HL-60 (cell line): ENCODE results near the gene VCX.

Source experiments
- DNase-seq, 2 experiments: peaks; one replicate each; pipeline ENCODE4 v3.0.0-alpha.2; 2010 to 2020; ENCODE audit warnings: low read depth in 1 of 2, low spot score in 1 of 2
- H3K27ac ChIP-seq: fragments of 250-450 bp; sonication (Bioruptor Pico); replicated peaks from 2 replicates; pipeline ENCODE4 v1.5.1; 2020; ENCODE audit warnings: mild to moderate bottlenecking, moderate library complexity
- H3K27me3 ChIP-seq: fragments of 250-450 bp; sonication (Bioruptor Pico); 2 replicates; pipeline ENCODE4 v1.5.1; 2021; ENCODE audit warnings: mild to moderate bottlenecking, moderate library complexity; ENCODE audit not compliant: insufficient read depth, poor library complexity, severe bottlenecking
- H3K4me3 ChIP-seq: replicated peaks from 2 replicates; pipeline ENCODE4 v1.5.1; 2011; ENCODE audit warnings: mild to moderate bottlenecking, control low read depth, low read length; ENCODE audit not compliant: insufficient read depth
- CTCF ChIP-seq: IDR thresholded peaks from one replicate; pipeline ENCODE4 v1.5.1; 2011; ENCODE audit warnings: low read length, control low read depth, inconsistent platforms; ENCODE audit not compliant: insufficient read depth
- GABPA ChIP-seq: IDR thresholded peaks from 2 replicates; pipeline ENCODE4 v1.6.1; 2012; ENCODE audit warnings: low read depth
- POLR2AphosphoS5 ChIP-seq: IDR thresholded peaks from 2 replicates; pipeline ENCODE4 v1.6.1; 2012; ENCODE audit warnings: low read depth
- REST ChIP-seq: IDR thresholded peaks from 2 replicates; pipeline ENCODE4 v1.6.1; 2012; ENCODE audit warnings: low read depth; ENCODE audit not compliant: insufficient replicate concordance
- SPI1 ChIP-seq: IDR thresholded peaks from 2 replicates; pipeline ENCODE4 v1.6.1; 2012; ENCODE audit warnings: low read depth, mild to moderate bottlenecking, borderline replicate concordance

Gene VCX

GRCh38 chrX:7876957-7877356 is 34.0 kb downstream of the VCX start:
- Histone ChIP-seq H3K4me3 (no peak overlapping the region), H3K27me3 (no peaks in the 10 kb centered on the region), H3K27ac (no peak overlapping the region)
- TF ChIP-seq POLR2AphosphoS5 (no peak), GABPA (no peak), CTCF (no peak), SPI1 (no peak), REST (no peak)
- no peak for DNase-seq

- TF ChIP-seq SPI1 = no peak
- no peak overlapping the region for H3K27ac ChIP-seq
- no peaks in the 10 kb centered on the region for H3K27me3 ChIP-seq
- H3K4me3 ChIP-seq = no peak overlapping the region
- DNase-seq = no peak
Observed at GRCh38 chrX:7889135-7889534, 46.2 kb downstream of the VCX start.

GRCh38 chrX:7889680-7890079 is 46.7 kb downstream of the VCX start:
- Histone ChIP-seq H3K27ac (no peak overlapping the region), H3K27me3 (no peaks in the 10 kb centered on the region), H3K4me3 (no peak overlapping the region)
- no peak for TF ChIP-seq POLR2AphosphoS5
- TF ChIP-seq CTCF = no peak
- no peak for TF ChIP-seq SPI1
- no peak for TF ChIP-seq GABPA
- no peak for TF ChIP-seq REST
- DNase-seq = no peak

GRCh38 chrX:7891928-7892327 is 49.0 kb downstream of the VCX start:
- no peak overlapping the region for H3K27ac ChIP-seq
- TF ChIP-seq POLR2AphosphoS5 (no peak), GABPA (no peak), CTCF (no peak), SPI1 (no peak), REST (no peak)
- H3K27me3 ChIP-seq = no peaks in the 10 kb centered on the region
- DNase-seq = no peak
- H3K4me3 ChIP-seq = no peak overlapping the region
